WERI-Rb-1 (cell line): ENCODE results near the gene LRRC36.
A peak's percentile ranks its signal among the peaks of the same experiment; 100 is the strongest.

Experiments
- DNase-seq: peaks from one replicate; pipeline ENCODE4 v3.0.0-alpha.2; 2020
- H3K27ac ChIP-seq: fragments of 250-450 bp; sonication (Bioruptor Pico); 2 replicates; pipeline ENCODE4 v1.5.1; 2020; ENCODE audit warnings: mild to moderate bottlenecking, moderate library complexity
- H3K27me3 ChIP-seq: fragments of 250-450 bp; sonication (Bioruptor Pico); 2 replicates; pipeline ENCODE4 v1.5.1; 2021; ENCODE audit warnings: mild to moderate bottlenecking, low read depth, moderate library complexity; ENCODE audit not compliant: insufficient read depth, severe bottlenecking
- H3K36me3 ChIP-seq: fragments of 250-450 bp; sonication (Bioruptor Pico); 2 replicates; pipeline ENCODE4 v1.5.1; 2020; ENCODE audit warnings: mild to moderate bottlenecking, moderate library complexity
- H3K4me3 ChIP-seq: 2 replicates; pipeline ENCODE4 v1.5.1; 2011; ENCODE audit warnings: low read depth, mild to moderate bottlenecking, control low read depth, low read length
- H3K9me3 ChIP-seq: fragments of 250-450 bp; sonication (Bioruptor Pico); 2 replicates; pipeline ENCODE4 v1.5.1; 2021; ENCODE audit warnings: mild to moderate bottlenecking, moderate library complexity; ENCODE audit not compliant: severe bottlenecking
- TF ChIP-seq, protein P1 (sequence below): IDR thresholded peaks from 2 replicates; pipeline ENCODE4 v1.5.1; 2011; ENCODE audit warnings: low read depth, mild to moderate bottlenecking, control low read depth, inconsistent platforms, low read length

LRRC36 gene

DNA sequence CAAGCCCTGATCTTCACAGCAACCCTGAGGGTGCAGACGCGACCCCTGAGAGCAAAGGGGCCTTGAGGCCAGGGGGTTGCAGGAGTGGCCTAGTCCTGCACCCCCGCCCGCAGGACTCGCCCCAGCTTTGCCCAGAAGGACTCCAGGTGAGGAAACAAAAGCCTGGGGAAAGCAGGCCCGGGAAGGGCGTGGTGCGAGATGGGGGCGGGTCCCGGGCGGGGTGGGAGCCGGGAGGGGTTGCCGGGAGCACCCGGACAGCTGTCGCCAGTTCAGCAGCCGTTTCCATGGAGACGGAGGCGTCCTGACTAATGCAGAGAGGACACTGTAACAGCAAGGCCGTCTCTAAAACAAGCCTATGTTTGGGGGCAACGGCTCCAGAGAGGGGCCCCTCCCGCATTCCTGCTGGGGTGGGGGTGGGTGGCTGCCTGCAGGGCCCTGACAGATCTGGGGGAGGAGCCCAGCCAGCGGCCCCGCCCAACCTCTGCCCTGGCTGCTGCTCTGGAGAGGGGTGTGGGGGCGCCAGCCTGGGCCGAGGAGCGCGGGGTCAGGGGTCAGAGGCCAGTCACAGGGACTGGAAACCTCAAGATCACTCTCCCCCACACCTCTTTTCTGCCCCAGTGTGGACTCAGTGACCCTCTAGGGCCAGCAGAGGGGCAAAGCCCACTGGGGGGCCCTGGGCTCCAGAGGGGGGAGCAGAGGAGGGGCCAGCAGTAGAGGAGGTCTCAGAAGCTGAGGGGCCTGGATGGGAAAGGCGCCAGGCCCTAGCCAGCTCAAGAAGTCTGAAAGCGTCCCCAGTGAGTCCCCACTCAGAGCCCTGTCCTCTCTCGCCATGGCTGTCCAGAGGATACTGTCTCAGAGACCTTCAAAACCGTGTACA lies 69.8 kb downstream of the LRRC36 start:
- Histone ChIP-seq H3K36me3 (no peaks in the 10 kb centered on the region), H3K9me3 (no peaks in the 10 kb centered on the region), H3K4me3 (peak overlapping the region; percentile 13), H3K27ac (peak overlapping the region; percentile 90), H3K27me3 (no peaks in the 10 kb centered on the region)
- TF ChIP-seq, protein P1, sequence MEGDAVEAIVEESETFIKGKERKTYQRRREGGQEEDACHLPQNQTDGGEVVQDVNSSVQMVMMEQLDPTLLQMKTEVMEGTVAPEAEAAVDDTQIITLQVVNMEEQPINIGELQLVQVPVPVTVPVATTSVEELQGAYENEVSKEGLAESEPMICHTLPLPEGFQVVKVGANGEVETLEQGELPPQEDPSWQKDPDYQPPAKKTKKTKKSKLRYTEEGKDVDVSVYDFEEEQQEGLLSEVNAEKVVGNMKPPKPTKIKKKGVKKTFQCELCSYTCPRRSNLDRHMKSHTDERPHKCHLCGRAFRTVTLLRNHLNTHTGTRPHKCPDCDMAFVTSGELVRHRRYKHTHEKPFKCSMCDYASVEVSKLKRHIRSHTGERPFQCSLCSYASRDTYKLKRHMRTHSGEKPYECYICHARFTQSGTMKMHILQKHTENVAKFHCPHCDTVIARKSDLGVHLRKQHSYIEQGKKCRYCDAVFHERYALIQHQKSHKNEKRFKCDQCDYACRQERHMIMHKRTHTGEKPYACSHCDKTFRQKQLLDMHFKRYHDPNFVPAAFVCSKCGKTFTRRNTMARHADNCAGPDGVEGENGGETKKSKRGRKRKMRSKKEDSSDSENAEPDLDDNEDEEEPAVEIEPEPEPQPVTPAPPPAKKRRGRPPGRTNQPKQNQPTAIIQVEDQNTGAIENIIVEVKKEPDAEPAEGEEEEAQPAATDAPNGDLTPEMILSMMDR: no peak
- peak; percentile 96 for DNase-seq

DNA sequence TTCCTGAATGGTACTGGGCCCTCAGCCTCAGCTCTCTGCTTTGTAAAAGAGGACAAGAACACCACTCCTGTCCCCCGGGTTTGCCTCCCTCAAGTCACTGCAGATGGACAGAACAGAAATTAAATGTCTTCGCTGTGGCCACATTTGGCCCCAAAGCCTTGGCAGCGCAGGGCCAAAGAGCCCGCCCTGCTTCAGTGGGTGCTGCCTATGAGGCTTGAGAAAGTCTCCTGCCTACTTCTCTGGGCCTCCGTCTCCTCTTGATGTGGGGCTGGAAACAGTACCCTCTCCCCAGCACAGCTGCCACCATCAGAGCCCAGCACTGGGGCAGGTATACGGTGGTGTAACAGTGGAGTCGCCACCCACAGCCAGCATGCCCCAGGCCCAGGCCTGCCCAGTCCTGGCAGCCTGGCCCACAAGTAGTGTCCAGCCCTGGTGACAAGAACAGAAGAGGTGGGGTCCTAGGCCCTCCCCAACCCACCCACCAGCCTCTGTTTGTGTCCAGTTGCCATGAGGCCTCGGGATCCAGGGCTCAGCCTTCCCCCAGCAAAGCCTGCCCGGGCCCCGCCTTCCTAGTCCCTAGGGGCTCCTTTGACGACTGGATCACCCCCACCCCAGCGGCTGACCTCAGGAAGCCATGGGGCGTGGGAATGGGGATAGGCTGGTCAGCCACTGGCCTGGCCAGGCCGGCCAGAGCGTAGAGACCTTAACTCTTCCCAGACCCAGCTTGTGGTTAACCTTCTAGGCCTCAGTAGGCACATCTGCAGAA lies 70.6 kb downstream of the LRRC36 start:
- H3K36me3 ChIP-seq: no peaks in the 10 kb centered on the region
- no peaks in the 10 kb centered on the region for H3K9me3 ChIP-seq
- DNase-seq: no peak
- no peaks in the 10 kb centered on the region for H3K27me3 ChIP-seq
- no peak overlapping the region for H3K4me3 ChIP-seq
- TF ChIP-seq, protein P1: no peak
- peak overlapping the region; percentile 90 for H3K27ac ChIP-seq

DNA sequence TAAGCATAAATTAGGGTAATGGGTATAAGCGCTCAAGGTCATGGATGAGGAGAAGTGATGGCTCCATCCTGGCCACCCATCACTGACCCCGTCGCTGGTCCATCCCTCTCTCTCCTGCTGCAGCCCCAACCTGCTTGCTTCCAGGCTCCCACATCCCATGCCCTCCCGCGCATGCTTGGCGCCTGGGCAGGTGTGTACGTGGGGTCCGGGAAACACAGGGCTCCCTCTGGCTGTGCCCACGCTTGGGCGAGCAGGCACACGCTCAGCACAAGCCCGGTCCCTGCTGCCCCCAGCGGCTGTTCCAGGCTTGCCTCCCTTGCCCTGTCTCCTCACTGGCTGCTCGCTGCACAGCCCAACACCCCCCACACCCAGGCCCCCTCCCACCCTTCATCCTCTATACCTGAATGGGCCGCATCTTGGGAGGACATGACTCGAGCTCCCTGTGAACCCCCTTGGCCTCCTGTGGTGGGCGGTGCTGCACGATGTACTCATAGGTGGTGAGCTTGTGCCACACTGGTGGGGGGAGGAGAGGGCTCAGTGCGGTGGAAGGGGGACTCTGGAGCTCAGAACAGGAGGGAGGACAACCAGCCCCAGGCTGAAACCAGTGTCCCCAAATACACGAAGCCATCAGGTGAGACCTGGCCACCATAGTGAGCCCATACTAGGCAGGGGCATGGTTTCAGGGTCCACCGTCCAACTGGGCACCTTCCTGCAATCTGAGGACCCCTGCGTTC lies 71.4 kb downstream of the LRRC36 start:
- H3K36me3 ChIP-seq: no peaks in the 10 kb centered on the region
- no peak overlapping the region for H3K27ac ChIP-seq
- no peaks in the 10 kb centered on the region for H3K9me3 ChIP-seq
- H3K27me3 ChIP-seq: no peaks in the 10 kb centered on the region
- TF ChIP-seq, protein P1: no peak
- H3K4me3 ChIP-seq: no peak overlapping the region
- no peak for DNase-seq

DNA sequence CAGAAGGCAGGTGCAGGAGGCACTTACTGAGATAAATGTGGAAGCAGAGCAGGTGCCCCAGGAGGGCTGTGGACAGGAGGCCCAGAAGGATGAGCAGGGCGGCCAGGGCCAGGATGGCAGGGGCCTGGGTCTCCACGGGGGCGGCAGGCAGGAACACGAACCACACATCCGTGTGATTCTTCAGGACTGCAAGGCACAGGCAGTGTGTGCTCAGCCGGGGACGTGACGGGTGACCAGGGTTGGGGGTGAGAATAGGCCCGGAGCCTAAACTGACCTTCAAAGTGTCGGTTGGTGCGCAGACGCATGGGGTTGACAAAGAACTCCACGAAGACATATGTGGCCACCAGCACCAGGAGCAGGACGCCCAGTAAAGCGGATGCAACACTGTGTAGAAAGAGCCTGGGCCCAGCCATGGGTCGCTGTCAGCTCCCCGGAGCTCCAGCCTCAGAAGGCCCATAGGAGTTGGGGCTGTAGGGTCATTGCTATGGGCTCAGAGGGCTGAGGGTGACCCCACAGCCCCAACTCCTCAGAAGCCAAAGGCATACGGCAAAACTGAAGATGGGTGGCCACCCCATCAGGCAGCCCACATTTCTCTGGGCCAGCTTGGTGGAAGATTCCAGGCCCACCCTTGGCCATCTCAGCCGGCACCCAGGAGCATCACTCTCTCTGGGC lies 72.1 kb downstream of the LRRC36 start:
- TF ChIP-seq, protein P1: no peak
- DNase-seq: no peak
- Histone ChIP-seq H3K9me3 (no peaks in the 10 kb centered on the region), H3K27me3 (no peaks in the 10 kb centered on the region), H3K36me3 (no peaks in the 10 kb centered on the region), H3K27ac (no peak overlapping the region), H3K4me3 (no peak overlapping the region)

DNA sequence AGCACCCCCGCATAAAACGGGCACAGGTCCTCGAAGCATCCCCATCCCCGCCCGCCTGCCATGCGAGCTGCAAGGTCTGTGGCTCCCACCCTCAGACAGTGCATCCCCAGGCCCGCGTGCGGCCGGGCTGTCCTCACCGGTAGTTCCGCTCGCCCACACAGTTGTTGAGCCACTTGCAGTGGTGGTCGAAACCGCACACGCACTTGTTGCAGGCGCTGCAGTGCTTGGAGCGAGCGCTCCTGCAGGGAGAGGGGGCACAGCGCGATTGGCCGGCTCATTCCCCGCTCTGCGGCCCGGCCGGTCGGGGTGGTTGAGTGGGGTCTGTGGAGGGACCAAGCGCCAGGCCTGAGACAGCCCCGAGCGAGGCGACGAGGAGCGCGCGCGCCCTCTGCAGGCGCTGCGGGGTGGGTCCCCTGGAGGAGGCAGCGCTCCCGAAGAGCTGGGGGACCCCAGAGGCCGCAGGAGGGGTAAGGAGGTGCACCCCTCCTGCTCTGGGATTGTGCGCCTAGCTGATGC lies 72.7 kb downstream of the LRRC36 start:
- DNase-seq: peak; percentile 72
- Histone ChIP-seq H3K36me3 (no peaks in the 10 kb centered on the region), H3K27ac (no peak overlapping the region), H3K27me3 (no peaks in the 10 kb centered on the region), H3K4me3 (no peak overlapping the region), H3K9me3 (no peaks in the 10 kb centered on the region)
- TF ChIP-seq, protein P1: peak; percentile 96
